GM18517 (cell line): ENCODE measurements around the gene RASAL2.
"Not testable (repeated sequence)": the region's sequence is repeated elsewhere in the genome, so short reads cannot be mapped to it uniquely, and the experiment has no call there.

Source experiments
- ATAC-seq: cut with Tn5 transposase; IDR thresholded peaks from one replicate; pipeline ENCODE4 v1.9.1; 2021; ENCODE audit warnings: mild to moderate bottlenecking, moderate library complexity; ENCODE audit not compliant: unreplicated experiment

RASAL2 gene

GRCh38 chr1:178330848-178331497 lies 237.1 kb downstream of the RASAL2 start:
- no peak for ATAC-seq

DNA sequence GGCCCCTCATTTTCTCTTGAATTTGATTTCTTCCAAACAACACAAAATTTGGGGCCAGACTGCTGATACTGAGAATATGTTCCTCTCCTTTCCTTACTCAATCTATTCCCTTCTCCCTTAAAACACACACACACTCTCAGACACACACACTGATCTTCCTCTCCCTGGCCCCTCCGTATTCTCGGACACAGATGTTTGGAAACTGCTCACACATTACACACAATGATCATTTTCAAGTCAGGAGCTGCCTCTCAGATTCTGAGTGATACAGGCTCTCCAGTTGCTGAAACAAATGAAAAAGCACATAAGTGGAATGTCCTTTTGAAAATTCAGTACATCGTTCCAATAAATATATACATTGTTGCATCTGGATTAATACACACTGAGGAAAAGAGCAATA lies 241.5 kb downstream of the RASAL2 start:
- ATAC-seq = no peak

DNA sequence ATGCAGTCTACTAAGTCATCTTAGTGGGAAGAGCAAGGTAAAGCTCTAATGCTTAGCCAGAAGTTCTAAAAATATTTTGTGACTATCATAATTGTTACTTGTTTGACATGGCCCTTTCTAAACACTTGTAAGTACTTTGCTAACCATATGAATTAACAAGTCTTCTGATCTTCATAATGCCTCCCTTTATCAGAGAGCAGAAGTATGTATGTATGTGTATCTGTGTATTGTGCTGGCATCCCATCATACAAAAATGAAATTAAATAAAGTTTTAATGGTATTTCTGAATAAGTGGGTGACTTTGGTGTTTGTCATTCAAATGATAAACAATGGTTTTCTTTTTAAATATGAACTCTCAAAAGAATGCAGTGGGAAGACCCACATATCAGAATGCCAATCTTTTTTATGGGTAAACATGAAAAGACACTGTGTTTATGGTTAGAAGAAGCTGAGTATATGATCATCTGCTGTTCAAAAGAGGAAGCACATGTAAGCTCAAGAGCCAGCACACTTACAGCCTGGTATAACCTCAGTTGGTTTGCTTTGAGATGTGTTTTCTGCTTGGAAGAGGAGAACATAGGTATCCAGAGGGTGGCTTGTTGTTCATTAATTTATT lies 243.3 kb downstream of the RASAL2 start:
- ATAC-seq = no peak

- ATAC-seq = no peak
Measured at GRCh38 chr1:178339834-178340233, 245.9 kb downstream of the RASAL2 start.

GRCh38 chr1:178341261-178341956 lies 247.5 kb downstream of the RASAL2 start:
- ATAC-seq = no peak

DNA sequence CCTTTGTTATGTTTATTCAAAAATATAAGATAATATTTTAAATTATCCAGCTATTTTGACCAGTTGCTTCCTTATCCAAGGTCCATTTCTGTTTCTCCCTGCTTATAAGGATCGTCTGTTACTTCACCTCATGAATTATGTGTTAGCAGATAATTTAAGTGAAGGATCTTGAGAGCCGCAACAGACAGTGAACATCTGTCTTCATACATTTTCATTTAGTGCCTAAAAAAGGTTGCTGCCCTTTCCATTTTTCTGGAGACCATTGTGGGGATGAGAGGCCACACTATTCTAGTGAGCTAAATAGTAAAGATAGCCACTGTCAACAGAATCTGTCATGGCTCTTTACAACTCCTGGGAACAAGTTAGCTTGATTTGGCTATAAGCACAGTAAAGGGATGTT lies 248.8 kb downstream of the RASAL2 start:
- ATAC-seq = no peak

DNA sequence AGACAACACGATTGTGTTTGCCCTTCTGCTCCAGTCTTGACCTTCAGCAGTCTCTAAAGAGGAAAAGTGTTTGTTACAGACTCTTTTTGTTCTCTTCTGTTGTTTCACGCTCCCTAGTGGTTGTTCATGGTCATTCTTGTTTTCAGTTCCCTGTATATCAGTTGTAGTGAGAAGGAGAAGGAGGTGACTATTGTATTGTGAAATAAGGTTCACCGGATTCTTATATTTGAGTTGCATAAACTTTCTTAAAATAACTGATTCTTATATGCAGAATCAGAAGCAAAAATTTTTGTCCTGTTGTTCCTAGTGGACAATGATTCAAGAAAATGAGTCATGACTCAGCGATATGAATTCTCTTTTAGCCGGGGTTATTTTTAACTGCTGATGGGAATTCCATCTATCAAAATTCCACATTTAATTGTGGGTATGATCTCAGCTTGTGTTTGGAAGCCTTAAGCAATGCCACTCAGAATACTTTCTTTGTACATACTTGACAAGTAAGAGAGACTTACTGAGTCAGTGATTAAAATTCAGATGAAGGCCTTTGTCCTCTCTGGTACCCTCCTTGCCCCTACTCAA lies 250.7 kb downstream of the RASAL2 start:
- no peak for ATAC-seq

DNA sequence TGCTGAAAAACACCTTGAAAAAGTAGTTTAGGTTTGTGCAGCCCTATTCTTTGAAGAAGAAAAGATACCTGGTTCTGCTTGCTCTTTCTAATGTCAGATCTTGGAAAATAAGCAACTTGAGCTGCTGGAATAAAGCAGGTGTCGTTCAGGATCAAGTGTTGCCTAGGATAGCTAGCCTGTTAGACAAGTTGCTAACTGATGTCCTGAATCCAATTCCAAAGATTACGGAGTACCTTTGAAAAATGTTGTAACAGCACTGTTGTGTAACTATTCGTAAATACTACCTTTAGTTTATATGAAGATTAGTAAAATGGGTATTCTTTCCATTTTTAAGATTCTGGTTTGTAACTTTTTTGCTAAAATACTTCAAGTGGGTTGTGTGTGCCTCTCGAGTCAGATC lies 251.3 kb downstream of the RASAL2 start:
- no peak for ATAC-seq

DNA sequence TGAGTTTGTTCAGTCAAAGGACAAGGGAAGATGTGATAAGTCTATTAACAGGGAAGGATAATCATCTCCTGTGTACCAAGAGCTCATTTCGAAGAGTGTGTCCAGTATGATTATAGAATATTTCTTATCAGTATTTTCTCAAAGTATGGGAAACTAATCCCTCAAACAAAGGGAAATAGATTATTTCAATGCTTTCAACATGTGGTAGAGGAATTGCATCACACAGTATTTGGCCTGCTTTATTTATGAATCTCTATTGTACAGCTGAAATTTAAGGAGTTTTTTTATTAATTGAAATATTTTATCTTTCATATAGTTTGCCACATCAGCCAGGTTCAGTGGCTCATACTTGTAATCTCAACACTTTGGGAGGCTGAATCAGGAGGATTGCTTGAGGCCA lies 251.9 kb downstream of the RASAL2 start:
- no peak for ATAC-seq

GRCh38 chr1:178349801-178350200 lies 255.9 kb downstream of the RASAL2 start:
- ATAC-seq = no peak

DNA sequence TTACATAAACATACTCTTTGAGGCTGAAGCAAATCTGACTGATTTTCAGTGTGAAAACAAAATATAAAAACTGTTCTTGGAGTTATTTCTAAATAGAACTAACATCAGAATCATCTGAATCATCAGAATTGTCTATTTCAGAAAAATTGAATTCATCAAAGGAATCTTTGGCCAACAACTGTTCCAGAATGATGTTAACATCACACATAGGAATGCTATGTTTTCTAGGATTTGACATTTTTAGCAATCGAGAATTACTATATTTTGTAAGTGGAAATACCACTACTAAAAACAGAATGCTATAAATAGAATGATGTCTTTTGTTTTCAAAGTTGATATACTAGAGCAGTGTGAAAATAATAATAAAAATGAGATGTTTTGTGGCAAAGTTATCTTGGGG lies 258.0 kb downstream of the RASAL2 start:
- not testable (repeated sequence) for ATAC-seq

- ATAC-seq = no peak
Measured at GRCh38 chr1:178352790-178353416, 259.0 kb downstream of the RASAL2 start.

DNA sequence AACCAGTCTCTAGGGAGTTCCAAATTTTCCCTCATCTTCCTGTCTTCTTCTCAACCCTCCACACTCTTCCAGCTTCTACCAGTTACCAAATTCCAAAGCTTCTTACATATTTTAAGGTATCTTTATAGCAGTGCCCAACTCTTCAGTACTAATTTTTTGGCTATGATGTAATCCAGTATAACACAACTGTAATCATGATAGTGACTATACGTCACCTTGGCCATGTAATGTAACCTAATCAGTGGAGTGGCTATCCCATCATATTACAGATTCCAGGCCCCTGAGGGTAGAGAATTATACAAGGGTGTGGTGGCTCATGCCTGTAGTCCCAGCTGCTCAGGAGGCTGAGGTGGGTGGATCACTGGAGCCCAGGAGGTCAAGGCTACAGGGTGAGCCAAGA lies 259.6 kb downstream of the RASAL2 start:
- no peak for ATAC-seq

GRCh38 chr1:178354816-178355215 lies 260.9 kb downstream of the RASAL2 start:
- ATAC-seq = no peak

DNA sequence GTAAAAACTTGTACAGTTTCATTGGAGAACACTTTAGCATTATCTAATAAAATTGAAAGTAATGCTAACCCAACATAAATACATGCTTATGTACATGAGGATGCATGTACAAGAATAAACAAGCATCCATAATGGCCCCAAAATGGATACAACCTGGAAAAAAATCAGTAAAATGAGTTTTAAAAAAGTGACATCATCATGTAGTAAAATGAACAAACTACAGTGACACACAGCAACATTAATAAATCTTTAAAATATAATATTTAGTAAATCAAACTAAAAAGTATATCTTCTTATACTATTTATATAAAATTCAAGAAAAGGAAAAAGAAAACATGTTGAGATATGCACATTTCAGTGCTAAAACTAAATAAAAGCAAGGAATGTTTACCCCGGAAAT lies 262.4 kb downstream of the RASAL2 start:
- ATAC-seq = no peak

GRCh38 chr1:178358456-178358855 lies 264.6 kb downstream of the RASAL2 start:
- ATAC-seq = no peak

DNA sequence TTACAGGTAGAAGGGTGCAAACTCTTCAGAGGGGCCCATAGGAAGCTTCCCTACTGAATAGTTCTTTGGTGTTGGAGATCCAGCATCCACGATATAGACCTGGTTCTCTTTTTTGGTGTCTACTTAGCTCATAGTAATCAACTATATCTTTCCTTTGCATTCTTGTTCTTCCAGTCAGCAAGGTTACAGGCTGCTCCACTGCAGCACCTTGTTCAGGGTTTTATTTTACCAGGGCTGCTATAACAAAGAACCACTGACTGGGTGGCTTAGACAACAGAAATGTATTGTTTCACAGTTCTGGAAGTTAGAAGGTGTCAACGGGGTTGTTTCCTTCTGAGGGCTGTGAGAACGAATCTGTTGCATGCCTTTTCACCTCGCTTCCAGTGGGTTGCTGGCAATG lies 266.5 kb downstream of the RASAL2 start:
- ATAC-seq = no peak

DNA sequence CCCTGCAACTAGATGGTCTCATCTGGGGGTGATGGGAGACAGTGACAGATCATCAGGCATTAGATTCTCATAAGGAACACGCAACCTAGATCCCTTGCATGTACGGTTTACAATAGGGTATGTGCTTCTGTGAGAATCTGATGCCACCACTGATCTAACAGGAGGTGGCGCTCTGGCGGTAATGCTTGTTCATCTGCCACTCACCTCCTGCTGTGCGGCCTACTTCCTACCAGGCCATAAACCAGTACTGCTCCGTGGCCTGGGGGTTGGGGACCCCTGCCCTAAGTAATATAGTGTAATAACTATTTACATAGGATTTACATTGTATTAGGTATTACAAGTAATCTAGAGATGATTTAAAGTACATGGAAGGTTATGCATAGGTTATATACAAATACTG lies 267.9 kb downstream of the RASAL2 start:
- no peak for ATAC-seq

- ATAC-seq = no peak
Measured at GRCh38 chr1:178362747-178363146, 268.8 kb downstream of the RASAL2 start.

DNA sequence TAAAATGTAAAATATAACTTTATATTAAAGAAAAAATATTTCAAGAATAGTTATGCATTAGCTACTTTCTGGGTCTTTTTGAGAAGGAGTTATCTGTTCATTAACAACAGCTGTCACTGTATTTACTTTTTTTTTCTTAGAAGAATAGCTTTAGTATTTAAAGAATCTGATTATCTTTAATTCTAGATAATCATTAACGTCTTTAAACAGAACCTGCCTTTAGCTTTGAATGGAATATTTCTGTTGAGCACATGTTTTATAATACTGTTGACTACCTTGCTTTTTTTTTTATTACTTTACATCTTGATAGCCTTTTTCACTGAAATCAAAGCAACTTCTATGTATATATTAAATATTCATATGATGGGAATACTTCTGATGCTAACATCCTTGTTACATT lies 270.9 kb downstream of the RASAL2 start:
- no peak for ATAC-seq

DNA sequence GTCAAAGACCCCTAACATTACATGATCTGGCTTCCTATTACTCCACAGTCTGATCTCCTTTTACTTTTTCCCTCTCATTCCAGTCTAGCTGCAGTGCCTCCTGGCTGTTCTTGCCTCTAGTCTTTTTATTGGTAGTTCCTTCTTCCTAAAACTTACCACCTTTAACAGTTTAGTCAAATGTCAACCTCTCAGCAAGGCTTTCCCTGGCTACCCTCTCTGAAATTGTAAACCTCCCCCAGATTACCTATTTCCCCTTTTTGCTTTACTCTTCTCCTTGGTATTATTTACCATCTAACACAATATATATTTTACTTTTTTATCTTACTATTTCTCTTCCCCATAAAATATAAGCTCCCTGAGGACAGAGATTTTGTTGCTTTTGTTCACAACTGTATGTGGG lies 273.2 kb downstream of the RASAL2 start:
- ATAC-seq = no peak

GRCh38 chr1:178368208-178368607 lies 274.3 kb downstream of the RASAL2 start:
- no peak for ATAC-seq
